Measurements from ENCODE around the gene DNAJB12.
A peak's percentile ranks its signal among the peaks of the same experiment; 100 is the strongest.

Gene DNAJB12

GRCh38 chr10:72320676-72321247 lies 34.0 kb downstream of the DNAJB12 start:
- no peak for TF ChIP-seq CTCF (IDR thresholded peaks at IDR 0.05)
- H3K4me1 ChIP-seq: peaks cover 0 to 70% (median 54%) of the 10 kb centered on the region in 4 donors
- peak overlapping the region; percentile 84 to 85 for H3K27ac ChIP-seq
- intact Hi-C loops (cut with DNase I; ENCODE audit: low total_unique reads): loop anchor here (5.0 kb wide), 1 partner anchor 358 kb away; the partner anchor contains the start of gene CHST3
- peak; percentile 88 to 92 for DNase-seq
- no peaks in the 10 kb centered on the region for H3K9me3 ChIP-seq
- H3K36me3 ChIP-seq: no peaks in the 10 kb centered on the region
- no peak overlapping the region for H3K4me3 ChIP-seq
- no peaks in the 10 kb centered on the region for H3K27me3 ChIP-seq

- H3K9me3 ChIP-seq: no peaks in the 10 kb centered on the region
- H3K4me3 ChIP-seq: peak overlapping the region; percentile 46 to 47
- peak in 1 of 2 experiments; percentile 10 for TF ChIP-seq CTCF (IDR thresholded peaks at IDR 0.05)
- intact Hi-C loops (cut with DNase I; ENCODE audit: low total_unique reads): loop anchor here (5.0 kb wide), 3 partner anchors 47 to 357 kb away; partner anchors contain the start of genes CHST3 and DDIT4
- H3K36me3 ChIP-seq: no peaks in the 10 kb centered on the region
- DNase-seq: peak; percentile 93 to 97
- no peaks in the 10 kb centered on the region for H3K27me3 ChIP-seq
- peaks cover 0 to 70% (median 53%) of the 10 kb centered on the region in 4 donors for H3K4me1 ChIP-seq
- peak overlapping the region; percentile 84 to 85 for H3K27ac ChIP-seq
Observed at GRCh38 chr10:72319416-72320254, 35.1 kb downstream of the DNAJB12 start.

GRCh38 chr10:72318418-72319262 lies 36.1 kb downstream of the DNAJB12 start:
- Histone ChIP-seq H3K27me3 (no peaks in the 10 kb centered on the region), H3K4me1 (peaks cover 0 to 72% (median 53%) of the 10 kb centered on the region in 4 donors), H3K9me3 (no peaks in the 10 kb centered on the region), H3K27ac (peak overlapping the region; percentile 84 to 85), H3K36me3 (no peaks in the 10 kb centered on the region), H3K4me3 (peak overlapping the region in 1 of 2 donors; percentile 46)
- no peak for DNase-seq
- intact Hi-C loops (cut with DNase I; ENCODE audit: low total_unique reads): loop anchor here (5.0 kb wide), 2 partner anchors 46 to 66 kb away; partner anchors contain the start of gene DDIT4
- TF ChIP-seq CTCF (IDR thresholded peaks at IDR 0.05): no peak

- Histone ChIP-seq H3K4me3 (no peak overlapping the region), H3K4me1 (peaks cover 0 to 59% (median 53%) of the 10 kb centered on the region in 4 donors), H3K27ac (peak overlapping the region; percentile 85), H3K36me3 (no peaks in the 10 kb centered on the region), H3K9me3 (no peaks in the 10 kb centered on the region), H3K27me3 (no peaks in the 10 kb centered on the region)
- intact Hi-C loops (cut with DNase I; ENCODE audit: low total_unique reads): loop anchor here (5.0 kb wide), 2 partner anchors 45 to 65 kb away; partner anchors contain the start of gene DDIT4
- DNase-seq: no peak
- TF ChIP-seq CTCF (IDR thresholded peaks at IDR 0.05): no peak
Observed at GRCh38 chr10:72316748-72317435, 37.8 kb downstream of the DNAJB12 start.

- TF ChIP-seq CTCF (IDR thresholded peaks at IDR 0.05): no peak
Observed at GRCh38 chr10:72316386-72316700, 38.4 kb downstream of the DNAJB12 start.

More at GRCh38 chr10:72316386-72316700, 38.4 kb downstream of the DNAJB12 start:
- H3K9me3 ChIP-seq: no peaks in the 10 kb centered on the region
- no peak overlapping the region for H3K4me3 ChIP-seq
- H3K4me1 ChIP-seq: peaks cover 0 to 59% (median 52%) of the 10 kb centered on the region in 4 donors
- no peaks in the 10 kb centered on the region for H3K36me3 ChIP-seq
- peak overlapping the region; percentile 85 for H3K27ac ChIP-seq
- no peaks in the 10 kb centered on the region for H3K27me3 ChIP-seq
- intact Hi-C loops (cut with DNase I; ENCODE audit: low total_unique reads): loop anchor here (5.0 kb wide), 2 partner anchors 44 to 64 kb away; partner anchors contain the start of gene DDIT4
- DNase-seq: no peak

All from tibial artery (tissue), 4 donors.